ENCODE data around the gene NBEAL1. TPM values are rescaled to one million over a fixed set of nuclear protein-coding genes. Genes with fewer than 3 reads are reported as not detected.
"Not testable (repeated sequence)": the region's sequence is repeated elsewhere in the genome, so short reads cannot be mapped to it uniquely, and the experiment has no call there.

Gene NBEAL1
- total RNA-seq, 1 experiment from 2014 or later = 15.1 TPM

- H3K27me3 ChIP-seq (replicated peaks) = no peaks in the 10 kb centered on the region
- no peaks in the 10 kb centered on the region for H3K4me1 ChIP-seq (replicated peaks)
- H3K27ac ChIP-seq = peak overlapping the region; percentile 93
- H3K36me3 ChIP-seq = peaks cover 16% of the 10 kb centered on the region
- H3K9me3 ChIP-seq (replicated peaks) = no peaks in the 10 kb centered on the region
- DNase-seq (ENCODE audit: low read depth in 1 of 2, low spot score in 2 of 2) = no peak
- peak overlapping the region; percentile 80 for H3K4me3 ChIP-seq
These were observed 223.6 kb downstream of the NBEAL1 start for GRCh38 chr2:203238292-203238703.

DNA sequence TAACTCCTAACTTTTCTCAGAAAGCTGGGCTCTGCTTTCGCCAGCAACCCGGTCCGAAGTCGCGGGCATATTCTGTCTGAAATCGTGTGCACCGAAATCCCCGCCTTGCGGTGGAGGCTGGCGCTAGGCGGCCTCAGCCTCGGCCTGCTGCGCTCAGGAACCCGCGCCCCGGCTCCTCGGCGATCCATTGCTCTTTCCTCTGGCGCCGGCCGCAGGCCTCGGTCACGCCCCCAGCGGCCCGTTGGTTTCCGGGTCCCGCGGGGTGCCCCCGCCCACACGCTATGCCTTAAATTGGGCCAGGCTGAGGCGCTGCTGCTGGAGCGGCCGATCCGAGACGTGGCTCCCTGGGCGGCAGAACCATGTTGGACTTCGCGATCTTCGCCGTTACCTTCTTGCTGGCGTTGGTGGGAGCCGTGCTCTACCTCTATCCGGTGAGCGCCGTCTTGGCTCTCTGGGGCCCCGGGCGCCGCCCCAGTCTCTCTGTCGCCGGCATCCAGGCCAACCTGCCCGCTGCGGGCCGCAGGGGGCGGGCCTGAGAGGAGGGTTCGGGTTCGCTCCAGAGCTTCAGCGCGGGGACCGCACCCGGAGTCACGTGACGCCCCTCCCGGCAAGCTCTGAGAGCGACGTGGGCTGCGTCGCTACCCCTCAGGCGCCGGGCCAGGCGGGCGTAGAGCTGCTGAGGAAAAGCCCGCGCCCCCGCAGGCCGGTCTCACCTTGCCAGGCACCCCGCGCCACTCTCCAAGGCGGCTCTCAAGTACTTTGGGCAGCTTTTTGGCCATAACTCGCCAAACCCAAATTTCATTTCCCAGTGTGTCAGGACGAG is 224.2 kb downstream of the NBEAL1 start, which contains the start of gene CYP20A1:
CYP20A1 (plus strand) TSS at position 315 of the 823 bp plus-strand sequence; CDS start at position 360, 45 bp downstream.
- H3K9me3 ChIP-seq (replicated peaks) = no peaks in the 10 kb centered on the region
- no peaks in the 10 kb centered on the region for H3K27me3 ChIP-seq (replicated peaks)
- peaks cover 18% of the 10 kb centered on the region for H3K36me3 ChIP-seq
- peak within 1 kb of the TSS; percentile 80 for H3K4me3 ChIP-seq
- DNase-seq (ENCODE audit: low read depth in 1 of 2, low spot score in 2 of 2) = peak; percentile 97 to 99
- H3K27ac ChIP-seq = peak within 1 kb of the TSS; percentile 93
- H3K4me1 ChIP-seq (replicated peaks) = no peaks in the 10 kb centered on the region

DNA sequence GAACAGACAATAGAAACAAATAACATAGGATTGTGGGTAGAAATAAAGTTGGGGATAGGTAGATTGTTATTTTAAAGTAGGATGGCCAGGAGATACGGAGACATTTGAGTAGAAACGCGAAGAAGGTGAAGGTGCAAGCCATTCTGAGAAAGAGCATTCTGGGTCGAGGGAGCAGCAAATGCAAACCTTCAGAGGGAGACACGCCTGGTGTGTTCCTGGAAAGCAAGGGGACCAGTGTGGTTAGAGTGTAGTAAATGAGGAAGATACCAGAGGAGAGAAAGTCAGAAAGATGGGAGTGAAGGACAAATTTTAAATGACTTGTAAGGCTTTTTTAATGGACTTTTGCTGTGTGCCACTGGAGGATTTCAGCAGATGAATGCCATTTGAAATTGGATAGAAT is 225.8 kb downstream of the NBEAL1 start:
- Histone ChIP-seq H3K9me3 (replicated peaks) (no peaks in the 10 kb centered on the region), H3K4me3 (no peak overlapping the region), H3K27me3 (replicated peaks) (no peaks in the 10 kb centered on the region), H3K36me3 (peaks cover 23% of the 10 kb centered on the region), H3K27ac (no peak overlapping the region), H3K4me1 (replicated peaks) (no peaks in the 10 kb centered on the region)
- no peak for DNase-seq (ENCODE audit: low read depth in 1 of 2, low spot score in 2 of 2)

- H3K27me3 ChIP-seq (replicated peaks) = no peaks in the 10 kb centered on the region
- H3K36me3 ChIP-seq = peaks cover 40% of the 10 kb centered on the region
- no peak overlapping the region for H3K4me3 ChIP-seq
- H3K9me3 ChIP-seq (replicated peaks) = no peaks in the 10 kb centered on the region
- no peaks in the 10 kb centered on the region for H3K4me1 ChIP-seq (replicated peaks)
- no peak for DNase-seq (ENCODE audit: low read depth in 1 of 2, low spot score in 2 of 2)
- H3K27ac ChIP-seq = no peak overlapping the region
These were observed 227.8 kb downstream of the NBEAL1 start for GRCh38 chr2:203242518-203242917.

GRCh38 chr2:203246646-203247045 is 232.0 kb downstream of the NBEAL1 start:
- Histone ChIP-seq H3K9me3 (replicated peaks) (no peaks in the 10 kb centered on the region), H3K27ac (no peak overlapping the region), H3K4me1 (replicated peaks) (no peaks in the 10 kb centered on the region), H3K36me3 (peaks cover 44% of the 10 kb centered on the region), H3K4me3 (no peak overlapping the region), H3K27me3 (replicated peaks) (no peaks in the 10 kb centered on the region)
- DNase-seq (ENCODE audit: low read depth in 1 of 2, low spot score in 2 of 2) = no peak

GRCh38 chr2:203252818-203253217 is 238.1 kb downstream of the NBEAL1 start:
- Histone ChIP-seq H3K36me3 (peaks cover 59% of the 10 kb centered on the region), H3K4me1 (replicated peaks) (no peaks in the 10 kb centered on the region), H3K4me3 (no peak overlapping the region)

GRCh38 chr2:203253422-203254095 is 238.9 kb downstream of the NBEAL1 start:
- not testable (repeated sequence) for H3K9me3 ChIP-seq (replicated peaks); H3K27me3 ChIP-seq (replicated peaks); H3K27ac ChIP-seq; H3K4me3 ChIP-seq; DNase-seq (ENCODE audit: low read depth in 1 of 2, low spot score in 2 of 2); H3K4me1 ChIP-seq (replicated peaks)
- peaks cover 64% of the 10 kb centered on the region for H3K36me3 ChIP-seq

More at GRCh38 chr2:203252818-203253217, 238.1 kb downstream of the NBEAL1 start:
- no peaks in the 10 kb centered on the region for H3K9me3 ChIP-seq (replicated peaks)
- no peaks in the 10 kb centered on the region for H3K27me3 ChIP-seq (replicated peaks)
- H3K27ac ChIP-seq = no peak overlapping the region
- no peak for DNase-seq (ENCODE audit: low read depth in 1 of 2, low spot score in 2 of 2)

DNA sequence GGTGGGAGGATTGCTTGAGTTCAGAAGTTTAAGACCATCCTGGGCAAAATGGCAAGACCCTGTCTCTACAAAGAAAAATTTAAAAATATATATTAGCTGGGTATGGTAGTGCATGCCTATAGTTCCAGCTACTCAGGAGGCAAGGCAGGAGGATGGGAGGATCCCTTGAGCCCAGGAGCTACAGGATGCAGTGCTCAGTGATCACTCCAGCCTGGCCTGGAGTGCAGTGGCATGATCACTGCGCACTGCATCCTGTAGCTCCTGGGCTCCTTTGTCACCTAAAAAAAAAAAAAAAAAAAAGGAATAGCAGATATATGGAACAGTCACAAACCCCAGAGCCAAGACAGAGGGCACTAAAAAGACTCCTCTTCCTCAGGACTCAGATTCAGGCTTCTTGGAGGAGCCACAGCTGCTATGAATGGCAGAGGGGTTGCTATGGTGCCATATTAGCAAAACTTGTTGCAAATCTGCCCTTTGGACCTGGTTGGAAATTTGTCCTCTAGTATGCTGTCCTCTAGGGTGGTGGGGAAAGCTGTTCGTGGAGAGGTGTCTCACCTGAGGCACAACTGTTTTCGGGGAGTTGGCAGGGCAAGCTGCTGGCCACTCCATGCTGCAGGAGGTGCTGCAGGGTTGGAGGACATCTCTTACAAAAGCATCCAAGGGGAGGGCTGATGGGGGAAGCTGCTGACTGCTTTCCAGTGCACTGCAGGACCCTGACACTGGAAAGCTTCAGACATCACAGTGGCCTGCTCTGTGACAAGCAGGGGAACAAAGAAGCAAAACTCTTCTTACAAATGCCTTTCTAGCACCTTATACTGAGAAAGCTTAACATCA is 246.9 kb downstream of the NBEAL1 start:
- no peaks in the 10 kb centered on the region for H3K4me1 ChIP-seq (replicated peaks)
- no peak overlapping the region for H3K27ac ChIP-seq
- peaks cover 45% of the 10 kb centered on the region for H3K36me3 ChIP-seq
- no peaks in the 10 kb centered on the region for H3K9me3 ChIP-seq (replicated peaks)
- no peak overlapping the region for H3K4me3 ChIP-seq
- no peak for DNase-seq (ENCODE audit: low read depth in 1 of 2, low spot score in 2 of 2)
- H3K27me3 ChIP-seq (replicated peaks) = no peaks in the 10 kb centered on the region

Other genes with a start within 250 kb of the NBEAL1 start
- 2.0 and 3.4 TPM in 2 replicates for gene ICA1L, start 143.1 kb upstream of the NBEAL1 start, total RNA-seq (2014; rRNA removed; shearing (Covaris generic))
- gene WDR12, start 103.2 kb upstream of the NBEAL1 start, total RNA-seq (2014; rRNA removed; shearing (Covaris generic)) = 40.3 and 49.3 TPM in 2 replicates
- gene CARF, start 102.6 kb upstream of the NBEAL1 start, total RNA-seq (2014; rRNA removed; shearing (Covaris generic)) = 3.1 and 7.9 TPM in 2 replicates
- gene CYP20A1, start 224.1 kb downstream of the NBEAL1 start, total RNA-seq (2014; rRNA removed; shearing (Covaris generic)) = 22.2 and 27.2 TPM in 2 replicates